HepG2 (cell line): ENCODE measurements around the gene MTO1. TPM values are rescaled to one million over a fixed set of nuclear protein-coding genes. Genes with fewer than 3 reads are reported as not detected.

Source experiments
- AGO1 ChIP-seq: fragments of 200-400 bp; formaldehyde crosslinking; IDR thresholded peaks from 2 replicates; pipeline ENCODE4 v1.6.1; 2017; ENCODE audit warnings: mild to moderate bottlenecking, low read depth, low read length, moderate library complexity; ENCODE audit not compliant: poor library complexity, severe bottlenecking
- DPF2 ChIP-seq: sonication (generic); formaldehyde crosslinking; IDR thresholded peaks from 2 replicates; pipeline ENCODE4 v1.4.0; 2020; ENCODE audit warnings: mild to moderate bottlenecking, low read depth, missing genetic modification reagents, borderline replicate concordance
- FOXA3 ChIP-seq: IDR thresholded peaks from 2 replicates; pipeline ENCODE4 v1.6.1; 2016; ENCODE audit warnings: missing genetic modification reagents, missing compliant biosample characterization
- GATAD1 ChIP-seq: IDR thresholded peaks from 2 replicates; pipeline ENCODE4 v1.6.1; 2016; ENCODE audit warnings: missing genetic modification reagents, missing compliant biosample characterization
- KDM5B ChIP-seq: sonication (generic); formaldehyde crosslinking; IDR thresholded peaks from 2 replicates; pipeline ENCODE4 v1.4.0; 2020; ENCODE audit warnings: missing genetic modification reagents, mild to moderate bottlenecking, borderline replicate concordance
- KLF11 ChIP-seq: IDR thresholded peaks from 2 replicates; pipeline ENCODE4 v1.6.1; 2016; ENCODE audit warnings: missing compliant biosample characterization
- RARA ChIP-seq: IDR thresholded peaks from 2 replicates; pipeline ENCODE4 v1.6.1; 2016; ENCODE audit warnings: missing genetic modification reagents, missing compliant biosample characterization
- RBAK ChIP-seq: sonication (generic); formaldehyde crosslinking; IDR thresholded peaks from 2 replicates; pipeline ENCODE4 v1.5.1; 2020; ENCODE audit warnings: mild to moderate bottlenecking, missing genetic modification reagents
- ZBTB7B ChIP-seq: sonication (generic); formaldehyde crosslinking; IDR thresholded peaks from 2 replicates; pipeline ENCODE4 v1.4.0; 2020; ENCODE audit warnings: missing genetic modification reagents
- ZFP36 ChIP-seq: fragments of 150-350 bp; IDR thresholded peaks from 2 replicates; pipeline ENCODE4 v1.6.1; 2018; ENCODE audit warnings: borderline replicate concordance, low read length, low read depth; ENCODE audit not compliant: partially characterized antibody
- ZNF121 ChIP-seq: sonication (generic); formaldehyde crosslinking; IDR thresholded peaks from 2 replicates; pipeline ENCODE4 v1.5.0; 2020; ENCODE audit warnings: mild to moderate bottlenecking, missing genetic modification reagents
- polyA plus RNA-seq, 8 experiments: library from polyadenylated mRNA; depleted of rRNA in 3 of 8; stranded (reverse) in 7 of 8; unstranded in 1 of 8; fragments of >200 nt; fragmentation: Illumina TruSeq in 4 of 8; extraction: Trizol in 4 of 8; gene quantifications; 2 replicates each; pipeline versions ENCODE4 v1.2.1 to v1.2.3, GENCODE V29; 2011 to 2016; ENCODE audit warnings: low read depth in 4 of 8, missing spikeins in 1 of 8, mixed read lengths in 1 of 8; ENCODE audit not compliant: insufficient read depth in 1 of 8
- total RNA-seq, 5 experiments: library from RNA; depleted of rRNA; stranded (reverse); fragments of >200 nt; fragmentation: Illumina TruSeq; extraction: Trizol; gene quantifications; 2 replicates each; pipeline ENCODE4 v1.2.3, GENCODE V29; 2016; ENCODE audit warnings: low read depth in 1 of 5
- TF ChIP-seq, protein P1 (sequence below): sonication (generic); formaldehyde crosslinking; IDR thresholded peaks from 2 replicates; pipeline ENCODE4 v1.4.0; 2020; ENCODE audit warnings: low read depth, missing genetic modification reagents
- TF ChIP-seq, protein P2 (sequence below): sonication (generic); formaldehyde crosslinking; IDR thresholded peaks from 2 replicates; pipeline ENCODE4 v1.5.0; 2020; ENCODE audit warnings: mild to moderate bottlenecking, missing genetic modification reagents, moderate library complexity
- TF ChIP-seq, protein P3 (sequence below): IDR thresholded peaks from 2 replicates; pipeline ENCODE4 v1.6.1; 2012; ENCODE audit warnings: inconsistent platforms
- TF ChIP-seq, protein P4 (sequence below): IDR thresholded peaks from 2 replicates; pipeline ENCODE4 v1.6.1; 2016; ENCODE audit warnings: missing compliant biosample characterization, missing genetic modification reagents, borderline replicate concordance
- TF ChIP-seq, protein P5 (sequence below): sonication (generic); formaldehyde crosslinking; conservative IDR thresholded peaks from 2 replicates; pipeline ENCODE4 v1.4.0; 2020; ENCODE audit warnings: missing genetic modification reagents
- TF ChIP-seq, protein P6 (sequence below): sonication (generic); formaldehyde crosslinking; IDR thresholded peaks from 2 replicates; pipeline ENCODE4 v1.8.1; 2023; ENCODE audit warnings: mild to moderate bottlenecking, missing genetic modification reagents

MTO1 gene
- total and polyA plus RNA-seq, 2 of the 13 experiments (the other 11 are each of a cell fraction or from before 2014, with no cell fraction given) = 21.1 to 45.3 TPM

DNA sequence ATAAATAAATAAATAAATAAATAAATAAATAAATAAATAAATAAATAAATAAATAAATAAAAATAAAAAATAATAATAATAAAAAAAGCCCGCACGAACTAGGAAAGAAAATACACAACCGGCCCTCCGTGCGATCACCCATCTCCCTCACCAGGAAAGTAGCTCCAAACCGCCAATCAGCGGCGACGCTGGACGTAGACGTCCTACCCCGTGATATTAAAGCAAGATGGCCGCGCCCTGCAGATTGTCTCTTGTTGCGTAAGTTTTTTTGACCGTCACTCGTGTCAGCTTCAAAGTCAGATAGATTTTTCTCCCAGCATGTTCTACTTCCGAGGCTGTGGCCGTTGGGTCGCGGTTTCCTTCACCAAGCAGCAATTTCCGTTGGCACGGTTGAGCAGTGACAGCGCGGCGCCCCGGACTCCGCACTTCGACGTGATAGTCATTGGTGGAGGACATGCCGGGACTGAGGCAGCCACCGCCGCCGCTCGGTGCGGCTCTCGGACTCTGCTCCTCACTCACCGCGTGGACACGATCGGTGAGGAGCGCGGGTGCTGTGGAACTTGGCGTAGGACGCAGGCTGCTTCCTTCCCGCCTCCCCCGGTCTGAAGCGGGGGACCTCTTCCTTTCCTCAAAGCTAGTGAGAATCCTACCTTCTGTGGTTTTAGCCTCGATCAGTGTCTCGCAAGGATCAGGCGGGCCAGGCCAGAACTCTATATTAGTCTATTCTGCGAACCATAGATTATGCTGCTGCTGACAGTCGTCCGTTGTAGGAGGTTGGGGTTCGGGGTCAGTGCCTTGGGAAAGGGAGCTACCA, at the start of gene MTO1 (continued):
- TF ChIP-seq KDM5B (CRISPR knock-in tag) (no peak; the same call in 1 of the 2 replicates), ZFP36 (no peak), ZBTB7B (CRISPR knock-in tag) (no peak; the same call in 1 of the 2 replicates), GATAD1 (CRISPR knock-in tag) (peak; percentile 91), DPF2 (CRISPR knock-in tag) (no peak), RBAK (no peak), RARA (CRISPR knock-in tag) (no peak), ZNF121 (CRISPR knock-in tag) (no peak; the same call in 1 of the 2 replicates), KLF11 (CRISPR knock-in tag) (no peak), FOXA3 (no peak), AGO1 (no peak)
- TF ChIP-seq, protein P1, sequence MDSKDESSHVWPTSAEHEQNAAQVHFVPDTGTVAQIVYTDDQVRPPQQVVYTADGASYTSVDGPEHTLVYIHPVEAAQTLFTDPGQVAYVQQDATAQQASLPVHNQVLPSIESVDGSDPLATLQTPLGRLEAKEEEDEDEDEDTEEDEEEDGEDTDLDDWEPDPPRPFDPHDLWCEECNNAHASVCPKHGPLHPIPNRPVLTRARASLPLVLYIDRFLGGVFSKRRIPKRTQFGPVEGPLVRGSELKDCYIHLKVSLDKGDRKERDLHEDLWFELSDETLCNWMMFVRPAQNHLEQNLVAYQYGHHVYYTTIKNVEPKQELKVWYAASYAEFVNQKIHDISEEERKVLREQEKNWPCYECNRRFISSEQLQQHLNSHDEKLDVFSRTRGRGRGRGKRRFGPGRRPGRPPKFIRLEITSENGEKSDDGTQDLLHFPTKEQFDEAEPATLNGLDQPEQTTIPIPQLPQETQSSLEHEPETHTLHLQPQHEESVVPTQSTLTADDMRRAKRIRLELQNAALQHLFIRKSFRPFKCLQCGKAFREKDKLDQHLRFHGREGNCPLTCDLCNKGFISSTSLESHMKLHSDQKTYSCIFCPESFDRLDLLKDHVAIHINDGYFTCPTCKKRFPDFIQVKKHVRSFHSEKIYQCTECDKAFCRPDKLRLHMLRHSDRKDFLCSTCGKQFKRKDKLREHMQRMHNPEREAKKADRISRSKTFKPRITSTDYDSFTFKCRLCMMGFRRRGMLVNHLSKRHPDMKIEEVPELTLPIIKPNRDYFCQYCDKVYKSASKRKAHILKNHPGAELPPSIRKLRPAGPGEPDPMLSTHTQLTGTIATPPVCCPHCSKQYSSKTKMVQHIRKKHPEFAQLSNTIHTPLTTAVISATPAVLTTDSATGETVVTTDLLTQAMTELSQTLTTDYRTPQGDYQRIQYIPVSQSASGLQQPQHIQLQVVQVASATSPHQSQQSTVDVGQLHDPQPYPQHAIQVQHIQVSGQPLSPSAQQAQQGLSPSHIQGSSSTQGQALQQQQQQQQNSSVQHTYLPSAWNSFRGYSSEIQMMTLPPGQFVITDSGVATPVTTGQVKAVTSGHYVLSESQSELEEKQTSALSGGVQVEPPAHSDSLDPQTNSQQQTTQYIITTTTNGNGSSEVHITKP (CRISPR knock-in tag) = peak; percentile 94
- TF ChIP-seq, protein P2, sequence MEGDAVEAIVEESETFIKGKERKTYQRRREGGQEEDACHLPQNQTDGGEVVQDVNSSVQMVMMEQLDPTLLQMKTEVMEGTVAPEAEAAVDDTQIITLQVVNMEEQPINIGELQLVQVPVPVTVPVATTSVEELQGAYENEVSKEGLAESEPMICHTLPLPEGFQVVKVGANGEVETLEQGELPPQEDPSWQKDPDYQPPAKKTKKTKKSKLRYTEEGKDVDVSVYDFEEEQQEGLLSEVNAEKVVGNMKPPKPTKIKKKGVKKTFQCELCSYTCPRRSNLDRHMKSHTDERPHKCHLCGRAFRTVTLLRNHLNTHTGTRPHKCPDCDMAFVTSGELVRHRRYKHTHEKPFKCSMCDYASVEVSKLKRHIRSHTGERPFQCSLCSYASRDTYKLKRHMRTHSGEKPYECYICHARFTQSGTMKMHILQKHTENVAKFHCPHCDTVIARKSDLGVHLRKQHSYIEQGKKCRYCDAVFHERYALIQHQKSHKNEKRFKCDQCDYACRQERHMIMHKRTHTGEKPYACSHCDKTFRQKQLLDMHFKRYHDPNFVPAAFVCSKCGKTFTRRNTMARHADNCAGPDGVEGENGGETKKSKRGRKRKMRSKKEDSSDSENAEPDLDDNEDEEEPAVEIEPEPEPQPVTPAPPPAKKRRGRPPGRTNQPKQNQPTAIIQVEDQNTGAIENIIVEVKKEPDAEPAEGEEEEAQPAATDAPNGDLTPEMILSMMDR (CRISPR knock-in tag) = no peak
- TF ChIP-seq, protein P3, sequence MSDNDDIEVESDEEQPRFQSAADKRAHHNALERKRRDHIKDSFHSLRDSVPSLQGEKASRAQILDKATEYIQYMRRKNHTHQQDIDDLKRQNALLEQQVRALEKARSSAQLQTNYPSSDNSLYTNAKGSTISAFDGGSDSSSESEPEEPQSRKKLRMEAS = peak; percentile 86
- TF ChIP-seq, protein P4, sequence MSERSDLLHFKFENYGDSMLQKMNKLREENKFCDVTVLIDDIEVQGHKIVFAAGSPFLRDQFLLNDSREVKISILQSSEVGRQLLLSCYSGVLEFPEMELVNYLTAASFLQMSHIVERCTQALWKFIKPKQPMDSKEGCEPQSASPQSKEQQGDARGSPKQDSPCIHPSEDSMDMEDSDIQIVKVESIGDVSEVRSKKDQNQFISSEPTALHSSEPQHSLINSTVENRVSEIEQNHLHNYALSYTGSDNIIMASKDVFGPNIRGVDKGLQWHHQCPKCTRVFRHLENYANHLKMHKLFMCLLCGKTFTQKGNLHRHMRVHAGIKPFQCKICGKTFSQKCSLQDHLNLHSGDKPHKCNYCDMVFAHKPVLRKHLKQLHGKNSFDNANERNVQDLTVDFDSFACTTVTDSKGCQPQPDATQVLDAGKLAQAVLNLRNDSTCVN = no peak
- TF ChIP-seq, protein P5, sequence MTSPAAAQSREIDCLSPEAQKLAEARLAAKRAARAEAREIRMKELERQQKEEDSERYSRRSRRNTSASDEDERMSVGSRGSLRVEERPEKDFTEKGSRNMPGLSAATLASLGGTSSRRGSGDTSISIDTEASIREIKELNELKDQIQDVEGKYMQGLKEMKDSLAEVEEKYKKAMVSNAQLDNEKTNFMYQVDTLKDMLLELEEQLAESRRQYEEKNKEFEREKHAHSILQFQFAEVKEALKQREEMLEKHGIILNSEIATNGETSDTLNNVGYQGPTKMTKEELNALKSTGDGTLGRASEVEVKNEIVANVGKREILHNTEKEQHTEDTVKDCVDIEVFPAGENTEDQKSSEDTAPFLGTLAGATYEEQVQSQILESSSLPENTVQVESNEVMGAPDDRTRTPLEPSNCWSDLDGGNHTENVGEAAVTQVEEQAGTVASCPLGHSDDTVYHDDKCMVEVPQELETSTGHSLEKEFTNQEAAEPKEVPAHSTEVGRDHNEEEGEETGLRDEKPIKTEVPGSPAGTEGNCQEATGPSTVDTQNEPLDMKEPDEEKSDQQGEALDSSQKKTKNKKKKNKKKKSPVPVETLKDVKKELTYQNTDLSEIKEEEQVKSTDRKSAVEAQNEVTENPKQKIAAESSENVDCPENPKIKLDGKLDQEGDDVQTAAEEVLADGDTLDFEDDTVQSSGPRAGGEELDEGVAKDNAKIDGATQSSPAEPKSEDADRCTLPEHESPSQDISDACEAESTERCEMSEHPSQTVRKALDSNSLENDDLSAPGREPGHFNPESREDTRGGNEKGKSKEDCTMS = no peak
- TF ChIP-seq, protein P6, sequence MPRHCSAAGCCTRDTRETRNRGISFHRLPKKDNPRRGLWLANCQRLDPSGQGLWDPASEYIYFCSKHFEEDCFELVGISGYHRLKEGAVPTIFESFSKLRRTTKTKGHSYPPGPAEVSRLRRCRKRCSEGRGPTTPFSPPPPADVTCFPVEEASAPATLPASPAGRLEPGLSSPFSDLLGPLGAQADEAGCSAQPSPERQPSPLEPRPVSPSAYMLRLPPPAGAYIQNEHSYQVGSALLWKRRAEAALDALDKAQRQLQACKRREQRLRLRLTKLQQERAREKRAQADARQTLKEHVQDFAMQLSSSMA (CRISPR knock-in tag) = no peak
